Measurements from ENCODE around the gene FREY1. TPM values are rescaled to one million over a fixed set of nuclear protein-coding genes. Genes with fewer than 3 reads are reported as not detected.

FREY1 gene
- total RNA-seq, 1 donor from 2014 or later: not detected

DNA sequence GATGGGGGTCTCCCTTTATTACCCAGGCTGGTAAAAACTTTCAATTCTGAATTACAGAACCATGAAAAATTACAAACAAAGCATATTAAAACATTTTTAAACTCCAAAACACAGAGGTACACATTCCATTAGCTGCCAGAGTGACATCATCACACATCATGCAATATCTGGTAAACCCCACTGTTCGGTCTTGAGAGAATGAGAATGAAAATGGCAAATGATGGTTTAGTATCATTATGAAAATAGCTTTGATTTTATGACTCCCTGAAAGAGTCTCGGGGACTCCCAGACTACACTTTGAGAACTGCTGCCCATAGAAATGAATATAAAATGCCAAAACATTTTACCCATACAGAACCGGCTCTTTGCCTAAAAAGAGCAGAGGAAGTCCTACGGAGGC, 34.2 kb upstream of the FREY1 start:
- TF ChIP-seq CTCF (IDR thresholded peaks at IDR 0.05; ENCODE audit: insufficient read depth, low read length, poor library complexity, severe bottlenecking): no peak
- no peak for DNase-seq (ENCODE audit: low read depth)
- Histone ChIP-seq H3K27me3 (ENCODE audit: control insufficient read depth, insufficient read depth, low read length) (no peaks in the 10 kb centered on the region), H3K36me3 (ENCODE audit: control insufficient read depth, insufficient read depth, low read length) (no peaks in the 10 kb centered on the region), H3K4me3 (ENCODE audit: low read depth, low read length) (no peak overlapping the region)

GRCh38 chr11:45939836-45940235, 32.8 kb upstream of the FREY1 start:
- Histone ChIP-seq H3K36me3 (ENCODE audit: control insufficient read depth, insufficient read depth, low read length) (no peaks in the 10 kb centered on the region), H3K27me3 (ENCODE audit: control insufficient read depth, insufficient read depth, low read length) (no peaks in the 10 kb centered on the region), H3K4me3 (ENCODE audit: low read depth, low read length) (no peak overlapping the region)
- no peak for TF ChIP-seq CTCF (IDR thresholded peaks at IDR 0.05; ENCODE audit: insufficient read depth, low read length, poor library complexity, severe bottlenecking)
- DNase-seq (ENCODE audit: low read depth): no peak

- H3K36me3 ChIP-seq (ENCODE audit: control insufficient read depth, insufficient read depth, low read length): no peaks in the 10 kb centered on the region
- H3K4me3 ChIP-seq (ENCODE audit: low read depth, low read length): no peak overlapping the region
- DNase-seq (ENCODE audit: low read depth): no peak
- TF ChIP-seq CTCF (IDR thresholded peaks at IDR 0.05; ENCODE audit: insufficient read depth, low read length, poor library complexity, severe bottlenecking): no peak
- no peaks in the 10 kb centered on the region for H3K27me3 ChIP-seq (ENCODE audit: control insufficient read depth, insufficient read depth, low read length)
These were observed 30.8 kb upstream of the FREY1 start for GRCh38 chr11:45937916-45938315.

- TF ChIP-seq CTCF (IDR thresholded peaks at IDR 0.05; ENCODE audit: insufficient read depth, low read length, poor library complexity, severe bottlenecking): no peak
- DNase-seq (ENCODE audit: low read depth): no peak
- H3K36me3 ChIP-seq (ENCODE audit: control insufficient read depth, insufficient read depth, low read length): no peaks in the 10 kb centered on the region
- no peak overlapping the region for H3K4me3 ChIP-seq (ENCODE audit: low read depth, low read length)
- no peaks in the 10 kb centered on the region for H3K27me3 ChIP-seq (ENCODE audit: control insufficient read depth, insufficient read depth, low read length)
These were observed 29.5 kb upstream of the FREY1 start for GRCh38 chr11:45936511-45937054.

DNA sequence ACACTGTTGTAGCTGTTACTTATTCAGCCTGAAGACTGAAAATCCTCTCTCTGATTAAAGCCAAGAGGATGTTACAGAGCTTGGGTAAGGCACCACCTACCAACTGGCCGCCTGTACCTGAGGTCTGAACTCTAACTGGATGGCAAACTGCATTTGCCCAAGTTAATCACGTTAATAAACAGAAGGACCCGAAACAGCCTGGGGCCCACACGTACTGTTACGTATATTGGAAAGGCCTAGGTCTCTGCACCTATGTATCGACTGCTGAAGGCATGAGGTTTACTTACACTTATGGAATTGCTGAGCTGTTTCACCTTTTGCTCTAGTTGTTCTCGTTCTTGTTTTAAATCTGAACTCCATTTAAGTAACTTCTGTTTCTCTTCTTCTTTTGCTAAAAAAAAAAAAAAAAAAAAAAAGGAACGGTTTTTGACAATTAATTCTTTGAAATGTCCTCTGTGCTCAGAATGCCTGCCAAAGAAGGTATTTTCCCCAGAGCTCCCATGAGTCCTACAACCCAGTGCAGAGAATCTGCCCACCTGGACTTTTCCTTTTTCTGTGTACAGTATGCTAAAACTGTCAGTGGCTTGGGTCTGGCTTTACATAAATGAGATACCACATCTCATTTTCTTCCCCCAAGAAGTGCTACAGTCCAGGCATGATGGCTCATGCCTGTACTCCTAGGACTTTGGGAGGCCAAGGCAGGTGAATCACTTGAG, 28.4 kb upstream of the FREY1 start:
- no peak for DNase-seq (ENCODE audit: low read depth)
- no peak for TF ChIP-seq CTCF (IDR thresholded peaks at IDR 0.05; ENCODE audit: insufficient read depth, low read length, poor library complexity, severe bottlenecking)
- Histone ChIP-seq H3K4me3 (ENCODE audit: low read depth, low read length) (no peak overlapping the region), H3K36me3 (ENCODE audit: control insufficient read depth, insufficient read depth, low read length) (no peaks in the 10 kb centered on the region), H3K27me3 (ENCODE audit: control insufficient read depth, insufficient read depth, low read length) (no peaks in the 10 kb centered on the region)
